ENCODE results near the gene DEPDC1B.

DNA sequence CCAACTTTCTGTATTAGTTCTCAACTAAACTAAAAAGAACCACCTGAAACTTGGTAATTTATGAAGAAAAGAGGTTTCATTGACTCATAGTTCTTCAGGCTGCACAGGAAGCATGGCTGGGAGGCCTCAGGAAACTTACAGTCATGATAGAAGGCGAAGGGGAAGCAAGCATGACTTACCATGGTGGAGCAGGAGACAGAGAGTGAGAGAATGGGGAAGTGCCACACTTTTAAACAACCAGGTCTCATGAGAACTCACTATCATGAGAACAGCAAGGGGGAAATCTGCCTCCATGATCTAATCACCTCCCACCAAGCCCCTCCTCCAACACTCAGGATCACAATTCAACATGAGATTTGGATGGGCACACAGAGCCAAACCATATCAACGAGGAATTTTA, 123.5 kb downstream of the DEPDC1B start:
- no peak for TF ChIP-seq EZH2 (IDR thresholded peaks at IDR 0.05; ENCODE audit: borderline replicate concordance, low read depth, low read length, severe bottlenecking)
- TF ChIP-seq, protein P1, sequence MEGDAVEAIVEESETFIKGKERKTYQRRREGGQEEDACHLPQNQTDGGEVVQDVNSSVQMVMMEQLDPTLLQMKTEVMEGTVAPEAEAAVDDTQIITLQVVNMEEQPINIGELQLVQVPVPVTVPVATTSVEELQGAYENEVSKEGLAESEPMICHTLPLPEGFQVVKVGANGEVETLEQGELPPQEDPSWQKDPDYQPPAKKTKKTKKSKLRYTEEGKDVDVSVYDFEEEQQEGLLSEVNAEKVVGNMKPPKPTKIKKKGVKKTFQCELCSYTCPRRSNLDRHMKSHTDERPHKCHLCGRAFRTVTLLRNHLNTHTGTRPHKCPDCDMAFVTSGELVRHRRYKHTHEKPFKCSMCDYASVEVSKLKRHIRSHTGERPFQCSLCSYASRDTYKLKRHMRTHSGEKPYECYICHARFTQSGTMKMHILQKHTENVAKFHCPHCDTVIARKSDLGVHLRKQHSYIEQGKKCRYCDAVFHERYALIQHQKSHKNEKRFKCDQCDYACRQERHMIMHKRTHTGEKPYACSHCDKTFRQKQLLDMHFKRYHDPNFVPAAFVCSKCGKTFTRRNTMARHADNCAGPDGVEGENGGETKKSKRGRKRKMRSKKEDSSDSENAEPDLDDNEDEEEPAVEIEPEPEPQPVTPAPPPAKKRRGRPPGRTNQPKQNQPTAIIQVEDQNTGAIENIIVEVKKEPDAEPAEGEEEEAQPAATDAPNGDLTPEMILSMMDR (IDR thresholded peaks at IDR 0.05; ENCODE audit: borderline replicate concordance, extremely low read depth, low read length, poor library complexity, severe bottlenecking), result no peak

Measured in DND-41 (cell line).